Measurements from ENCODE around the gene F12.

DNA sequence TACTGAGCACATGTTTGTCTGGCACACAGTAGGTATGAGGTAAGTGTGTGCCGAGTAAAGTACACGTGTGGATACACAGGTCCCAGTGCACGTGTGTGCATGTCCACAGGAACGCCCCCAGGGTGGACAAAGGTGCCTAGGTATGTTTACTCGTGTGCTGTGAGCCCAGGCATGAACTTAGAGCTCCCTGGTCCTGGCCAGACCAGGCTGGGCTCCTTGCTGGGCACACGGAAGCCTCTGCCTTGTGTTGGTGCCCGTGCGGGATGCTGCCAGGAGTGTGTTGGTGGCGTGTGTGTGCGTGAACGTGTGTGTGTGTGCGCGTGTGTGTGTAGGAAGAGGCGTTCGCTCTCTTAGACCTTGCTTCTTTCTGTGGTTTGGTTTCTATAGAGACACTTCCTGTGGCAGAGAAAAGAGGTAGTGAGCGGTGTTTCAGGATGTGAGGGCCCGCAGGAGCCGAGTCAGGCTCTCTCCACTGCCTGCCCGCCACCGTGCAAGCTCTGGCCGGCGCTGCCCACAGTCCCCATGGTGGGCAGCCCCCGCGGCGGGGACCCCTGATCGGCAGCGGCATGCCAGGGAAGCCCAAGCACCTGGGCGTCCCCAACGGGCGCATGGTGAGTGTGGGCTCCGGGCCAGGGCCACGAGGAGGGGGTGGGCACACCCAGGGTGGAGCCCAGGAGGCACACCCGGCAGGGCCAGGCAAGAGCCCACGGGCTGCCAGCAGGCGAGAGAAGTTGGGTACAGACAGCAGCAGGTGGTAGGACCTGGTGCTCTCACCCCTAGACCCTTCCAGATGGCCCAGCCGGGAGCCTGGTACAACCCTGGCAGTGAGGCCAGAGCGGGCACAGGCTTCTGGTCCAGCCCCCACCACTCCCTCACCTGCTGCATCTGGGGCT is 51.7 kb downstream of the F12 start, which contains the start of gene RGS14:
- no peak for TF ChIP-seq CBFB (CRISPR knock-in tag; IDR thresholded peaks at IDR 0.05; ENCODE audit: low read depth)
- no peak for TF ChIP-seq FOXP4 (CRISPR knock-in tag; IDR thresholded peaks at IDR 0.05)
- TF ChIP-seq, protein P1, sequence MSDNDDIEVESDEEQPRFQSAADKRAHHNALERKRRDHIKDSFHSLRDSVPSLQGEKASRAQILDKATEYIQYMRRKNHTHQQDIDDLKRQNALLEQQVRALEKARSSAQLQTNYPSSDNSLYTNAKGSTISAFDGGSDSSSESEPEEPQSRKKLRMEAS (CRISPR knock-in tag; IDR thresholded peaks at IDR 0.05), result no peak
- no peak for TF ChIP-seq ZNF219 (CRISPR knock-in tag; IDR thresholded peaks at IDR 0.05; ENCODE audit: borderline replicate concordance)
- TF ChIP-seq, protein P2, sequence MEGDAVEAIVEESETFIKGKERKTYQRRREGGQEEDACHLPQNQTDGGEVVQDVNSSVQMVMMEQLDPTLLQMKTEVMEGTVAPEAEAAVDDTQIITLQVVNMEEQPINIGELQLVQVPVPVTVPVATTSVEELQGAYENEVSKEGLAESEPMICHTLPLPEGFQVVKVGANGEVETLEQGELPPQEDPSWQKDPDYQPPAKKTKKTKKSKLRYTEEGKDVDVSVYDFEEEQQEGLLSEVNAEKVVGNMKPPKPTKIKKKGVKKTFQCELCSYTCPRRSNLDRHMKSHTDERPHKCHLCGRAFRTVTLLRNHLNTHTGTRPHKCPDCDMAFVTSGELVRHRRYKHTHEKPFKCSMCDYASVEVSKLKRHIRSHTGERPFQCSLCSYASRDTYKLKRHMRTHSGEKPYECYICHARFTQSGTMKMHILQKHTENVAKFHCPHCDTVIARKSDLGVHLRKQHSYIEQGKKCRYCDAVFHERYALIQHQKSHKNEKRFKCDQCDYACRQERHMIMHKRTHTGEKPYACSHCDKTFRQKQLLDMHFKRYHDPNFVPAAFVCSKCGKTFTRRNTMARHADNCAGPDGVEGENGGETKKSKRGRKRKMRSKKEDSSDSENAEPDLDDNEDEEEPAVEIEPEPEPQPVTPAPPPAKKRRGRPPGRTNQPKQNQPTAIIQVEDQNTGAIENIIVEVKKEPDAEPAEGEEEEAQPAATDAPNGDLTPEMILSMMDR (IDR thresholded peaks at IDR 0.05), result no peak
- no peak for TF ChIP-seq ZNF512 (CRISPR knock-in tag; IDR thresholded peaks at IDR 0.05; ENCODE audit: borderline replicate concordance)
- TF ChIP-seq, protein P3, sequence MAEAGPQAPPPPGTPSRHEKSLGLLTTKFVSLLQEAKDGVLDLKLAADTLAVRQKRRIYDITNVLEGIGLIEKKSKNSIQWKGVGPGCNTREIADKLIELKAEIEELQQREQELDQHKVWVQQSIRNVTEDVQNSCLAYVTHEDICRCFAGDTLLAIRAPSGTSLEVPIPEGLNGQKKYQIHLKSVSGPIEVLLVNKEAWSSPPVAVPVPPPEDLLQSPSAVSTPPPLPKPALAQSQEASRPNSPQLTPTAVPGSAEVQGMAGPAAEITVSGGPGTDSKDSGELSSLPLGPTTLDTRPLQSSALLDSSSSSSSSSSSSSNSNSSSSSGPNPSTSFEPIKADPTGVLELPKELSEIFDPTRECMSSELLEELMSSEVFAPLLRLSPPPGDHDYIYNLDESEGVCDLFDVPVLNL (CRISPR knock-in tag; IDR thresholded peaks at IDR 0.05; ENCODE audit: borderline replicate concordance, low read depth), result no peak
- no peak for TF ChIP-seq IRF2 (CRISPR knock-in tag; IDR thresholded peaks at IDR 0.05; ENCODE audit: borderline replicate concordance, low read depth)
- no peak for TF ChIP-seq USF2 (CRISPR knock-in tag; IDR thresholded peaks at IDR 0.05)
- TF ChIP-seq NFE2L1 (CRISPR knock-in tag; IDR thresholded peaks at IDR 0.05), result no peak
- TF ChIP-seq SOX15 (CRISPR knock-in tag; IDR thresholded peaks at IDR 0.05), result no peak

All from WTC11 (cell line).